Measurements from ENCODE around the gene EFHD2.

The EFHD2 gene

GRCh38 chr1:15381805-15382204, 27.9 kb upstream of the EFHD2 start:
- no peak for DNase-seq (ENCODE audit: low read depth)
- H3K4me3 ChIP-seq (ENCODE audit: low read depth, low read length), result no peak overlapping the region
- TF ChIP-seq, protein P1, sequence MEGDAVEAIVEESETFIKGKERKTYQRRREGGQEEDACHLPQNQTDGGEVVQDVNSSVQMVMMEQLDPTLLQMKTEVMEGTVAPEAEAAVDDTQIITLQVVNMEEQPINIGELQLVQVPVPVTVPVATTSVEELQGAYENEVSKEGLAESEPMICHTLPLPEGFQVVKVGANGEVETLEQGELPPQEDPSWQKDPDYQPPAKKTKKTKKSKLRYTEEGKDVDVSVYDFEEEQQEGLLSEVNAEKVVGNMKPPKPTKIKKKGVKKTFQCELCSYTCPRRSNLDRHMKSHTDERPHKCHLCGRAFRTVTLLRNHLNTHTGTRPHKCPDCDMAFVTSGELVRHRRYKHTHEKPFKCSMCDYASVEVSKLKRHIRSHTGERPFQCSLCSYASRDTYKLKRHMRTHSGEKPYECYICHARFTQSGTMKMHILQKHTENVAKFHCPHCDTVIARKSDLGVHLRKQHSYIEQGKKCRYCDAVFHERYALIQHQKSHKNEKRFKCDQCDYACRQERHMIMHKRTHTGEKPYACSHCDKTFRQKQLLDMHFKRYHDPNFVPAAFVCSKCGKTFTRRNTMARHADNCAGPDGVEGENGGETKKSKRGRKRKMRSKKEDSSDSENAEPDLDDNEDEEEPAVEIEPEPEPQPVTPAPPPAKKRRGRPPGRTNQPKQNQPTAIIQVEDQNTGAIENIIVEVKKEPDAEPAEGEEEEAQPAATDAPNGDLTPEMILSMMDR (IDR thresholded peaks at IDR 0.05; ENCODE audit: low read depth, low read length, missing control alignments), result no peak

DNA sequence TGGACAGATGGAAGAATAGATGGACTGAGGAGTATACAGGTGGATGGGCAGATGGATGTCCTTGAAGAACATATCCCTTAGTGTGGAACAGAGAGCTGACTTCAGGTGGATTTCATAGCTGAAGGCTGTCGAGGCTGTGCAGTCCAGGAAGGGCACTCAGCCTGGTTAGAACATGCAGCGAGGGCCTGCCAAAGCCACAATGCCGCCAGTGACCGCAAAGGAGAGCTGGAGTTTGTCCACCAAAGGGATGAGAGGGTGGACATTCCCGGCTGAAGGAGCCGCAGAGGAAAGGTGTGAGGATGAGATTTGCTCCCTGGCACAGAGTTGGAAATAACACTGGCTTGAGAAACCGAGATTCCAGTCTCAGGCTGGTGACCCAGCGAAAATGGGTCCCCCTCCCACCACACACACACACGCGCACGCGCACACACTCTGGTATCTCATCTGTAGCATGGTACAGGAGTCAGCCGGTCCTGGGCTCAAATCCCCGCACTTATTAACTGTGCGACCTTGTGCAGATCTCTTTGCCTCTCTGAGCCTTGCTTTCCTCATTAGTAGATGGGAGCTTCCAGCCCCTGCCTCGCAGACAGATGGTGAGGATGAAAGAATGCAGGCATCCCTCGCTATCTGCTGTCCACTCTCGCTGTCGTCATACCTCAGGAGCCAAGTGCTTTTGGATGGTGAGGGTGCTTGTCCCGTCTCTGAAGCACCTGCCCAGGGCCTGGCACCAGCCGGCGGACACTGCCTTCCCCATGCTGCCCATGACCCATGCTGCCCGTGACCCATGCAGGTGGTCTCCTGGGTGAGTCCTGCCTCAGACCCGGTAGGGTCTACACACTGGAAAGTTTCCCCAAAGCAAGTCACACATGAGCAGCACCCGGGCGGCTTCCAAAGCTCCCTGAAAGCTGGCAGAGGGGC, 26.8 kb upstream of the EFHD2 start:
- no peak for DNase-seq (ENCODE audit: low read depth)
- TF ChIP-seq, protein P1 (IDR thresholded peaks at IDR 0.05; ENCODE audit: low read depth, low read length, missing control alignments), result no peak
- no peak overlapping the region for H3K4me3 ChIP-seq (ENCODE audit: low read depth, low read length)

DNA sequence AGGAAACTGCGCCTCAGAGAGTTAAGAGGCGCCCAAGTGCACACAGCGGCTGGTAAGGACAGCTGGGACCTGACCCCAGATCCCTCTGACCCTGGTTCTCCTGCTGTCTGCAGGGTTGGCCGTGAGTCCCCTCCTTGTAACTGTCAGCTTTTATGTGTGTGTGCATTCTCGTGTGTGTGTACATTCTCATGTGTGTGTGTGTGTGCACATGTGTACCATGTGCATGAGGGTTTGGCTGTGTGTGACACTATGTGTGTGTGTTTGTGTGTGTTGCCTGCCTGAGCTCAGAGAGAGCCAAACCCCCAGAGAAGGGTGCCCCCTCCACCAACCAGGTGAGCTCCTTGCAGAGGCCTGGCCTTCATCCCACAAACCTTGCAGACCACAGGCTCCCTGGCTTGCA, 25.9 kb upstream of the EFHD2 start:
- TF ChIP-seq, protein P1 (IDR thresholded peaks at IDR 0.05; ENCODE audit: low read depth, low read length, missing control alignments), result no peak
- no peak for DNase-seq (ENCODE audit: low read depth)
- no peak overlapping the region for H3K4me3 ChIP-seq (ENCODE audit: low read depth, low read length)

- peak overlapping the region; percentile 46 for H3K4me3 ChIP-seq (ENCODE audit: low read depth, low read length)
- TF ChIP-seq, protein P1 (IDR thresholded peaks at IDR 0.05; ENCODE audit: low read depth, low read length, missing control alignments), result no peak
- peak; percentile 15 for DNase-seq (ENCODE audit: low read depth)
These were observed 25.3 kb upstream of the EFHD2 start for GRCh38 chr1:15384301-15384901.

DNA sequence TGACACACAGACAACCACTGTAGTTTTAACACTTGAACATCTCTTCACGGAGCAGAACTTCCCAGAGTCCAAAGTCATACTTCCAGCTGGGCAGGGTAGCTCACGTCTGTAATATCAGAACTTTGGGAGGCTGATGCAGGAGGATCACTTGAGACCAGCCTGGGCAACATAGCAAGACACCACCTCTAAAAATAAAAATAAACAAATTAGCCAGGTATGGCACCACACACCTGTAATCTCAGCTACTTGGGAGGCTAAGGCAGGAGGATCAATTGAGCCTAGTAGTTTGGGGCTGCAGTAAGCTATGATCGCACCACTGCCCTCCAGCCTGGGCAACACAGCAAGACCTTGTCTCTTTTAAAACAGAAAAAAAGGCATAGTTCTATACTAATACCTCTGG, 24.3 kb upstream of the EFHD2 start:
- H3K4me3 ChIP-seq (ENCODE audit: low read depth, low read length), result no peak overlapping the region
- no peak for DNase-seq (ENCODE audit: low read depth)
- TF ChIP-seq, protein P1 (IDR thresholded peaks at IDR 0.05; ENCODE audit: low read depth, low read length, missing control alignments), result no peak

GRCh38 chr1:15386164-15386749, 23.4 kb upstream of the EFHD2 start:
- TF ChIP-seq, protein P1 (IDR thresholded peaks at IDR 0.05; ENCODE audit: low read depth, low read length, missing control alignments), result no peak
- no peak for DNase-seq (ENCODE audit: low read depth)
- no peak overlapping the region for H3K4me3 ChIP-seq (ENCODE audit: low read depth, low read length)

All from GM12864 (cell line).